Measurements from ENCODE around the gene VIL1. TPM values are rescaled to one million over a fixed set of nuclear protein-coding genes. Genes with fewer than 3 reads are reported as not detected.

Gene VIL1
- total and polyA plus RNA-seq, 2 of the 13 experiments (the other 11 are each of a cell fraction or from before 2014, with no cell fraction given): 287 to 301 TPM

DNA sequence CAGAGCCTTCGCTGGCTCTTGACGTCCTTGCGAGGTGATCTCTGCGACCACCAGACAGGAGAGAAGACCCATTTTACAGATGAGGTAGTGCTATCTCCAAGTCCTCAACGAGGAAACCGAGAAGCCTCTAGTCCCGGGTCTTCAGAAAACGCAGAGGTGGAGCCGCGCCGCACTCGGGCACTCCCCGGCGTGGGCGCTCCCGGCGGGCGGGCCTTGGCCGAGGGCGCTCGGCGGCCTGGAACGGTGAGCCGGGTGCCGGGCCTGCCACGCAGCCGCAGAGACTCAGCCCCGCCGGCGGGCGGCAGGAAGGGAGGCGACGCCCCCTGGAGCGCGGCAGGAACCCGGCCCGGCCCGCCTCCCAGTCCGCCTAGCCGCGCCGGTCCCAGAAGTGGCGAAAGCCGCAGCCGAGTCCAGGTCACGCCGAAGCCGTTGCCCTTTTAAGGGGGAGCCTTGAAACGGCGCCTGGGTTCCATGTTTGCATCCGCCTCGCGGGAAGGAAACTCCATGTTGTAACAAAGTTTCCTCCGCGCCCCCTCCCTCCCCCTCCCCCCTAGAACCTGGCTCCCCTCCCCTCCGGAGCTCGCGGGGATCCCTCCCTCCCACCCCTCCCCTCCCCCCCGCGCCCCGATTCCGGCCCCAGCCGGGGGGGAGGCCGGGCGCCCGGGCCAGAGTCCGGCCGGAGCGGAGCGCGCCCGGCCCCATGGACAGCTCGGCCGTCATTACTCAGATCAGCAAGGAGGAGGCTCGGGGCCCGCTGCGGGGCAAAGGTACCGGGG, 19.3 kb upstream of the VIL1 start, which contains the start of gene CTDSP1 (continued):
- TF ChIP-seq ZNF788 (CRISPR knock-in tag; IDR thresholded peaks at IDR 0.05; ENCODE audit: borderline replicate concordance) (peak; percentile 69; the same call in 1 of the 2 replicates), POLR2AphosphoS2 (IDR thresholded peaks at IDR 0.05; ENCODE audit: low read depth, low read length) (peak; percentile 16; the same call in 1 of the 2 replicates), CCAR2 (optimal IDR thresholded peaks at IDR 0.05; ENCODE audit: low read depth, low read length) (no peak), MTA1 (CRISPR knock-in tag; IDR thresholded peaks at IDR 0.05; ENCODE audit: borderline replicate concordance) (no peak), STAG1 (CRISPR knock-in tag; IDR thresholded peaks at IDR 0.05) (peak; percentile 48), CENPT (CRISPR knock-in tag; IDR thresholded peaks at IDR 0.05; ENCODE audit: low read depth) (0 out of 2 replicates have a peak, but pooled peaks have one; percentile 78), ZNF639 (CRISPR knock-in tag; conservative IDR thresholded peaks at IDR 0.05) (peak; percentile 60; the same call in 1 of the 2 replicates), PLSCR1 (CRISPR knock-in tag; IDR thresholded peaks at IDR 0.05; ENCODE audit: borderline replicate concordance) (peak; percentile 45; the same call in 1 of the 2 replicates), ZBTB21 (CRISPR knock-in tag; IDR thresholded peaks at IDR 0.05) (no peak), CBX5 (CRISPR knock-in tag; IDR thresholded peaks at IDR 0.05; ENCODE audit: borderline replicate concordance) (no peak), U2AF1 (optimal IDR thresholded peaks at IDR 0.05; ENCODE audit: low read depth, low read length) (peak; percentile 6), ARNTL (CRISPR knock-in tag; IDR thresholded peaks at IDR 0.05) (0 out of 2 replicates have a peak, but pooled peaks have one; percentile 6), ZNF335 (CRISPR knock-in tag; IDR thresholded peaks at IDR 0.05) (no peak), ZNF543 (CRISPR knock-in tag; IDR thresholded peaks at IDR 0.05) (peak; percentile 62; the same call in 1 of the 2 replicates), FOXO1 (CRISPR knock-in tag; IDR thresholded peaks at IDR 0.05) (peak; percentile 85), ZNF432 (CRISPR knock-in tag; IDR thresholded peaks at IDR 0.05; ENCODE audit: borderline replicate concordance) (no peak), NR2C2 (CRISPR knock-in tag; IDR thresholded peaks at IDR 0.05; ENCODE audit: borderline replicate concordance) (peak; percentile 17; the same call in 1 of the 2 replicates), ZNF225 (CRISPR knock-in tag; IDR thresholded peaks at IDR 0.05) (no peak; the same call in 1 of the 2 replicates), ZHX1 (CRISPR knock-in tag; IDR thresholded peaks at IDR 0.05; ENCODE audit: low read depth) (peak; percentile 69; the same call in 1 of the 2 replicates), ZNF709 (CRISPR knock-in tag; IDR thresholded peaks at IDR 0.05) (peak; percentile 81)
- TF ChIP-seq, protein P1, sequence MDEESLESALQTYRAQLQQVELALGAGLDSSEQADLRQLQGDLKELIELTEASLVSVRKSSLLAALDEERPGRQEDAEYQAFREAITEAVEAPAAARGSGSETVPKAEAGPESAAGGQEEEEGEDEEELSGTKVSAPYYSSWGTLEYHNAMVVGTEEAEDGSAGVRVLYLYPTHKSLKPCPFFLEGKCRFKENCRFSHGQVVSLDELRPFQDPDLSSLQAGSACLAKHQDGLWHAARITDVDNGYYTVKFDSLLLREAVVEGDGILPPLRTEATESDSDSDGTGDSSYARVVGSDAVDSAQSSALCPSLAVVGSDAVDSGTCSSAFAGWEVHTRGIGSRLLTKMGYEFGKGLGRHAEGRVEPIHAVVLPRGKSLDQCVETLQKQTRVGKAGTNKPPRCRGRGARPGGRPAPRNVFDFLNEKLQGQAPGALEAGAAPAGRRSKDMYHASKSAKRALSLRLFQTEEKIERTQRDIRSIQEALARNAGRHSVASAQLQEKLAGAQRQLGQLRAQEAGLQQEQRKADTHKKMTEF (CRISPR knock-in tag; IDR thresholded peaks at IDR 0.05): peak; percentile 63; the same call in 1 of the 2 replicates
- TF ChIP-seq, protein P2, sequence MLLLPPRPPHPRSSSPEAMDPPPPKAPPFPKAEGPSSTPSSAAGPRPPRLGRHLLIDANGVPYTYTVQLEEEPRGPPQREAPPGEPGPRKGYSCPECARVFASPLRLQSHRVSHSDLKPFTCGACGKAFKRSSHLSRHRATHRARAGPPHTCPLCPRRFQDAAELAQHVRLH (CRISPR knock-in tag; IDR thresholded peaks at IDR 0.05; ENCODE audit: borderline replicate concordance, low read depth): peak; percentile 56; the same call in 1 of the 2 replicates

Measured in HepG2 (cell line).